ENCODE results near the gene PRKAA1. TPM values are rescaled to one million over a fixed set of nuclear protein-coding genes. Genes with fewer than 3 reads are reported as not detected.

The PRKAA1 gene
- total and polyA plus RNA-seq, 2 of the 4 experiments (the other 2 are of a cell fraction) = 47.7 to 94.1 TPM

GRCh38 chr5:40780199-40780598, 18.0 kb downstream of the PRKAA1 start:
- H3K27ac ChIP-seq (ENCODE audit: insufficient read depth, low read length) = no peak overlapping the region
- no peak for ATAC-seq (ENCODE audit: low read depth)

More at GRCh38 chr5:40780199-40780598, 18.0 kb downstream of the PRKAA1 start:
- Histone ChIP-seq H3K4me2 (ENCODE audit: low read depth, low read length) (no peak overlapping the region), H4K5ac (ENCODE audit: low read depth, low read length) (no peak overlapping the region), H4K91ac (ENCODE audit: insufficient read depth, low read depth, low read length) (no peak overlapping the region), H2BK15ac (ENCODE audit: low read depth, low read length) (no peak overlapping the region), H2AK5ac (ENCODE audit: low read depth, low read length) (no peak overlapping the region), H2BK120ac (ENCODE audit: low read depth, low read length) (no peak overlapping the region), H3K36me3 (ENCODE audit: control insufficient read depth, insufficient read depth, low read length) (peaks cover 15% of the 10 kb centered on the region), H3K4ac (ENCODE audit: low read depth, low read length) (no peak overlapping the region), H3K9me3 (ENCODE audit: control insufficient read depth, insufficient read depth, low read length) (no peaks in the 10 kb centered on the region), H3K4me3 (ENCODE audit: insufficient read depth, low read depth, low read length) (no peak overlapping the region), H3K27me3 (ENCODE audit: control insufficient read depth, insufficient read depth, low read length) (no peaks in the 10 kb centered on the region), H2AFZ (replicated peaks; ENCODE audit: low read length, poor library complexity) (no peak overlapping the region), H3K56ac (ENCODE audit: extremely low read depth, insufficient read depth, low read length) (no peak overlapping the region), H4K8ac (ENCODE audit: low read depth in 2 of 2, low read length in 2 of 2) (no peak overlapping the region), H3K9ac (ENCODE audit: low read depth, low read length) (no peak overlapping the region), H3K79me1 (ENCODE audit: low read depth in 1 of 2, low read length in 2 of 2) (peaks cover 15 to 47% of the 10 kb centered on the region in 2 experiments), H3K9me1 (ENCODE audit: insufficient read depth, low read length) (no peaks in the 10 kb centered on the region; the same call in 1 of the 2 replicates), H2BK20ac (ENCODE audit: low read depth, low read length) (no peak overlapping the region), H2BK5ac (ENCODE audit: low read depth, low read length, poor library complexity, severe bottlenecking) (no peak overlapping the region), H3K23ac (ENCODE audit: low read depth, low read length) (no peak overlapping the region), H4K20me1 (ENCODE audit: insufficient read depth, low read length) (peaks cover 78% of the 10 kb centered on the region), H3K18ac (ENCODE audit: low read depth, low read length) (no peak overlapping the region), H2AK9ac (replicated peaks; ENCODE audit: low read depth, low read length, poor library complexity) (no peak overlapping the region), H3K4me1 (ENCODE audit: control insufficient read depth, insufficient read depth, low read length) (peaks cover 9% of the 10 kb centered on the region), H3K14ac (replicated peaks; ENCODE audit: low read depth, low read length) (no peak overlapping the region)
- no CpG with 5 or more reads among the region's 5 CpGs for WGBS, 2 experiments (ENCODE audit: extremely low coverage in 2 of 2, insufficient read length in 1 of 2)
- ChIA-PET CTCF (interaction anchor here (0.6 kb wide), 1 partner anchor 991 kb away, joined by 4 read pairs; no protein-coding TSS in a partner anchor), POLR2A (ENCODE audit: unreplicated experiment) (no interaction called here)
- no peak for TF ChIP-seq ELK1 (IDR thresholded peaks at IDR 0.05; ENCODE audit: borderline replicate concordance, low read depth, low read length)
- no peak for TF ChIP-seq POLR2A (IDR thresholded peaks at IDR 0.05; ENCODE audit: low read depth, low read length)
- TF ChIP-seq CHD1 (IDR thresholded peaks at IDR 0.05; ENCODE audit: low read depth, low read length) = no peak
- no peak for TF ChIP-seq RAD21 (IDR thresholded peaks at IDR 0.05; ENCODE audit: low read length)
- no peak for TF ChIP-seq CTCF (conservative IDR thresholded peaks at IDR 0.05; ENCODE audit: low read depth, low read length)
- no peak for TF ChIP-seq RFX5 (IDR thresholded peaks at IDR 0.05; ENCODE audit: low read depth, low read length)
- TF ChIP-seq MAZ (IDR thresholded peaks at IDR 0.05; ENCODE audit: borderline replicate concordance, low read depth, low read length) = no peak
- peak; percentile 64 for TF ChIP-seq MAFK (IDR thresholded peaks at IDR 0.05; ENCODE audit: low read depth, low read length)
- intact Hi-C loops (cut with micrococcal nuclease) (no loop called here), in situ Hi-C loops (cut with MboI; ENCODE audit: low sequenced_read_pairs) (no loop called here), dilution Hi-C loops (cut with HindIII; ENCODE audit: low sequenced_read_pairs, unreplicated experiment) (no loop called here)
- DNase-seq = no peak
- BruUV-seq (replicated peaks) = no TSS peak
